NCI-H524 (cell line): ENCODE results near the gene HYDIN.

ENCODE experiments used
- DNase-seq, 2 experiments: peaks; one replicate each; lab custom pipeline; 2025; lab: John Stamatoyannopoulos, UW

HYDIN gene

DNA sequence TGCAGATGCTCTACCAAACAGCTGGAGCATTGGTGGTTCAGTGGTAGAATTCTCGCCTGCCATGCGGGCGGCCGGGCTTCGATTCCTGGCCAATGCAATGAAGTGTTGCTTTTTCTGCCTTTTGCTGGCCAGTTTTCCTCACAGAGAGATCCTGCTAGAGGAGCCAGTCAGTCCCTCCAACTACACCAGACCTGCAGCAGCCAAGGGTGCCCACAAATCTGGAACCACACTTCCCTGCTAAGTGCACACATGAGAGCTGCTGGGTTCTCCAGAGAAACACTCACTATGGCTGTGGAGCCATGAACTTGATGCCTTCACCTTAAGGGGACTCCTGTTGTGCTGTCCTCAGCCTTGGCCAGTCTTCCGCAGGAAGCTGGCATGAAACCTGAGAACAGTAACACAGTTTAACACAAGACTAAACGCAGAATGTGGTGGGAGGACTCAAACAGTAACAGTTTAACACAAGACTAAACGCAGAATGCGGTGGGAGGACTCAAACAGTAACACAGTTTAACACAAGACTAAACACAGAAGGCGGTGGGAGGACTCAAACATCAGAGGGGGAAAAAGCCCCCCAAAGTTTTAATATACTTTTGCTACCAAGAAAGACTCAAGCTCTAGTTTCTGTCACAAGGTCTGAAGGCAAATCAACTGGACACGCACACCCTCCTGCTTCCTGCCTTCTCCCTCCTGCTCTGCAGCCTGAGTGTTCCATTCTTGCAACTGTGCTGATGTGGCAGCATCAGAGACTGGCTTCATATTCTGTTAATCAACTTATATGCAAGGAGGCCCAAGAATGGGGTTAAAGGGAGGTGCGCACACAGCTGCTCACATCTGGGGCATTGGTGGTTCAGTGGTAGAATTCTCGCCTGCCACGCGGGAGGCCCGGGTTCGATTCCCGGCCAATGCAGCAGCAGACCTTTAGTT is 441.6 kb downstream of the HYDIN start:
- DNase-seq: no peak

DNA sequence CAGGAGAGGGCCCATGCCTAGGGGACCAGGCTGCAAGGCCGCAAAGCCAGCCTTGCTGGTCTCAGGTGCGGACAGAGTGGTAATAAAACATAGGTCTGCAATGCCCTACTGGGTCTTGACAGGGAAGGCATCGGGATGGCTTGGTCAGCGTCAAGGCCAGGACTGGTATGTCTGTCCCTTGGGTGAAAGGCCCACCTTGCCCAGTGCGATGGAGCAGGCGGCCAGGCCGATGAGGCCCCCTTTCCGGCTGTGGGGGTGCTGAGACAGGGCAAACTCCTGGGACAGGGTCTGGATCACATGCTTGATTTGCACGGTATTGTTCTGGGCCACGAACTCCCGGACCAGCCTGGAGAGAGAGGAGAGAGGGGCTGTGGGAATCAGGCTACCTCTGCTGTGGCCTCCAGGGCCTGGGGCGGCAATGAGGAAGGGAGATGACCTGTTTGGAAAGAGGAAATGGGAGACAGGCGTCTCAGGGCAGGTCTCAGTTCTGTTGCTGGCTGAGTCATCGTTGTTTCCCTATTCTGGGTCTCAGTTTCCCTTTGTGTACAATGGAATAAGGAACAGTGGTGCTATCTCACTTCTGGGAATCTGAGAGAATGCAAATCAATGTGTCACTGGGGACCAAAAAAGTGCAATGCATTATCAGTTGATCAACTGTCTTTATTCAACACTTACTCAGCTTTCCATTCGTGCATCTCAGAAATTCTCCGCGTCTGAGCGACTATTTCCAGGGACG is 444.3 kb downstream of the HYDIN start:
- DNase-seq: no peak

- DNase-seq: no peak
These were observed 445.6 kb downstream of the HYDIN start for GRCh38 chr16:70784692-70785555.

DNA sequence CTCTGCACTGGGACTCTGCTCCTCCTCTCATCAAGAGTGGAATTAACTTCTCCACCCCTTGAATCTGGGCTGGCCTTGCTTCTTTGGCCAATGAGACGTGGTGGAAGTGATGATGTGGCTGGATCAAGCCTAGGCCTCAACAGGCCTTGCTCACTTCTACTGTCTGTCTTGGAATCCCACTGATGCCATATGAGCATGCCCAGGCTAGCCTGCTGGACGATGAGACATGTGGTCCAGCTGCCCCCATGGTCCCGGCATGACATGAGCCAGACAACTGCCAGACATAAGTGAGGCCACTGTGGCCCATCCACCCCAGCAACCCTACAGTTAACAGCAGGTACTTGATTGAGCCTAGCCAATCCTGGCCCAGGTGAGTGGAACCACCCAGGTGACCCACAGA is 448.3 kb downstream of the HYDIN start:
- no peak for DNase-seq

DNA sequence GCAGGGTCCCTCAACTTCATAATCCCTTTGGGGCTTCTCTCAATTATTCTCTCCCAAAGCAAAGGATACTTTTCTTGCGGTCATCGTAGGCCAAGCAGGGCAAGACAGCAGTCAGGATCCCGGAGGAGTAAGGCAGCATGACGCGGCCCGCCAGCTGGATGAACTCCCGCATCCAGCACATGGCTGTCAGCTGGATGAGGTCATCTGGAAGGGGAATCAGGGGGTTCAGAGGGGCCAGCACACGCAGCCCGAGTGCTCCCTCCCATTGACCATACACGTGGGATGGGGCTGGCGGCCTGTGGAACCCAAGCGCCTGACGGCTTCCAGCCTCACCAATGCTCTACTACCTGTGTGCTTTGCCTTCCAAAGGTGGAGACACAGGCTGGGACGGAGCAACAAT is 448.7 kb downstream of the HYDIN start:
- no peak for DNase-seq

GRCh38 chr16:70780546-70780945 is 450.0 kb downstream of the HYDIN start:
- DNase-seq: no peak

GRCh38 chr16:70779361-70779760 is 451.2 kb downstream of the HYDIN start:
- no peak for DNase-seq

- peak; percentile 32 to 71 for DNase-seq
These were observed 451.6 kb downstream of the HYDIN start for GRCh38 chr16:70778901-70779309.

- no peak for DNase-seq
These were observed 452.5 kb downstream of the HYDIN start for GRCh38 chr16:70777973-70778406.

DNA sequence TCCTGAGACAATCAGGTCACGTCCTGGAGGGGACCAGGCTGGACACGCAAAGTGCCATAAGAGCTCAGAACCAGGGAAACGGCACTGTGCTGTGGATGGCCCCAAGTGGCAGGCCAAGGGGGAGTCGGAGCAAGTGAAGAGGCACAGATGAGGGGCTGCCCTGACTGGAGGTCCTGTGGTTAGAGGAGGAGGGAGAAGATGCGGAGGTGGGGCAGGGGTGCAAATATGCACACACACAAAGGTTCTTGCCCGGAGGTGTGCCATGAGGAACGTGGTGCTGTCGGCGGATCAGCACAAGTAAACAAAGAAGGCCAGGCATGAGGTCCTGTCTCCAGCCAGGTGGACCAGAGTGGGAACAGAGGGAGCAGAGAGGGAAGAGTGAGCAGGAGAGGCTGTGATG is 453.0 kb downstream of the HYDIN start:
- no peak for DNase-seq

DNA sequence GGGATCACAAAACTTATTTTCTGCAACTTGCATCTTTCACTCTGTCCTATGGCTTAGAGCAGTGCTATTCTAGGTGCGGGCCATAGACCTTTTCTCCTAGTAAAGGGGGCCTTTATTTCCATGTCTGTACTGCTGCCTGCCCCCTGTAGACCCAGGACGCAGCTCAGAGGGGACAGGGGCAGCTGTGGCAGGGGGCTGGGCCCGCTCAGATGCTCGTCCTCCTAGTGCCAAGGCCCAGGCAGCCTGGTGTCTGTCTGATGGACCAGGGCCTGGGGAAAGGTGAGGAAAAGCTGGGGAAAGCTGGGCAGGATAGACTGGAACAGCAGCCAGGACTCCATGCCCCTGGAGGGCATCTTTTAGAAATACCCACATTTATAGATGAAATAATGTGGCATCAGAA is 455.1 kb downstream of the HYDIN start:
- DNase-seq: no peak

DNA sequence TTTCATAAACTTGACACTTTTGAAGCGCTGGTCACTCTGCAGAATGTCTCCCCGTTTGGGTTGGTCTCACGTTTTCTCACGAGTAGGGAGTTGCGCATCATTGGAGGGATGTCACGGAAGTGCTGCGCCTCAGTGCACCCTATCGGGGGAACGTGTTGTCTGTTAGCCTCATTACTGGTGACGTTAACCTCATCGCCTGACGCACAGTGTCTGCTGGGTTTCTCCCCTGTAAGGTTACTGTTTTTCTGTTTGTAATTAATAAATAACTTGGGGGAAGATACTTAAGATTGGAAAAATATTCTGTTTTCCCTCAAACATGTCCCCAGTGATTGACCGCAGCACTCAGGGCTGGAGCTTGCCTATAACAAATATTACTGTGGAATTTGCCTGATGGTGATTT is 456.3 kb downstream of the HYDIN start:
- DNase-seq: no peak

DNA sequence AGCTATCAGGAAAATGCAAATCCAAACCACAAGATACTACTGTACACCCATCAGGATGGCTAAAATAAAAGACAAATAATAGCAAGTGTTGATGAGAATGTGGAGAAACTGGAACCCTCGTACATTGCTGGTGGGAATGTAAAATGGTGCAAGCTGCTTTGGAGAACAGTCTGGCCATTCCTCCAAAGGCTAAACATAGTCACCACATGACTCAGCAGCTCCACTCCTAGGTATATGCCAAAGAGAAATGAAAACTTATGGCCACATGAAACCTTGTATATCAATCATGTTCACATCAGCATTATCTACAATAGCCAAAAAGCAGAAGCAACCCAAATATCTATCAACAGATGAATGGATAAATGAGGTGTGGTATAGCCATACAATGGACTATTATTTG is 458.0 kb downstream of the HYDIN start:
- DNase-seq: no peak

- peak; percentile 26 to 61 for DNase-seq
These were observed 459.6 kb downstream of the HYDIN start for GRCh38 chr16:70770626-70771552.

GRCh38 chr16:70770291-70770625 is 460.3 kb downstream of the HYDIN start:
- DNase-seq: no peak

GRCh38 chr16:70769761-70770160 is 460.8 kb downstream of the HYDIN start:
- no peak for DNase-seq

- DNase-seq: no peak
These were observed 461.4 kb downstream of the HYDIN start for GRCh38 chr16:70769131-70769530.

DNA sequence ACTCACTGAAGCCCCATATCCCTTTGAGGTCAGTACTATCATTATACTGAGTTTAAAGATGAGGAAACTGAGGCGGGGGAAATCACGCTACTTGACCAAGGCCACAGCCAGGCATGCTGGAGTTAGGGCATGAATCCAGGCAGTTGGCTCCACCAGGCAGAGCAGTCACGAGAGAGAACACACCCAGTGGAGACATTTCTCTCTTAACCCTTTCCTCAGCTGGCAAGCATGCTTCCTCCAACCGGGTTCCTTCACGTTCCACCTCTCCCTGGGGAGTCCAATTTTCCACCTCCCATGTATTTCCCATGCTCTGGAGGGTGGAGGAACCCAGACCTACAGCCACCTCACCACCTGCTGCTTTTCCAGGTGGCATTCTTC is 462.3 kb downstream of the HYDIN start:
- DNase-seq: no peak

DNA sequence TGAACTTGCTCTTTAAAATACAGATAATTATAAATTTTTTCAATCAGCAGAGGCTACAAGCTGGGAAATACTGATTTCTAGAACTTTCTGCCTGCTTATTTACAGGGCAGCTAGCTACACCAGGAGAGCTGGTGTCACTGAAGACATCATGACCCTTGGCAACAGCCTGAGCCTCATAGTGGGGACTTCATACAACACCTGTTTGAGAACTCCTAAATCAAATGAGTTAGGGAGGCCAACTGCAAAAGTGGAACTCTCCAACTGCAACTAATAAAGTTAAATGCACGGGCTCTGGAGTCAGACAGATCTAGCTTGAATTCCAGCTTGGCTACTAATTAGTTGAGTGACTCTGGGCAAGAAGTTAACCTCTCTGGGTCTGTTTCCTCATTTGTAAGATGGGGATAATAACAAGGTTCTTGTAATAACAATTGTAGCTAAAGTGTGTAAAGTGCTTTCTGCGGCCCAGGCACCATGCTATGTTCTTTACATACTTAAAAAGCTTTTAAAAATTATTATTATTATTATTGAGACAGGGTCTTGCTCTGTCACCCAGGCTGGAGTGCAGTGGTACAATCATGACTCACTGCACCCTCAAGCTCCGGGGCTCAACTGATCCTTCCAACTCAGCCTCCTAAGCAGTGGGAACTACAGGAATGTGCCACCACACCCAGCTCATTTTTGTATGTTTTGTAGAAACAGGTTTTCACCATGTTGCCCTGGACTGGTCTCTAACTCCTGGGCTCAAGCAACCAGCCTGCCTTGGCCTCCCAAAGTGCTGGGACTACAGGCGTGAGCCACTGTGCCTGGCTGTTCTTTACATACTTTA is 462.9 kb downstream of the HYDIN start:
- DNase-seq: no peak

- no peak for DNase-seq
These were observed 463.9 kb downstream of the HYDIN start for GRCh38 chr16:70766658-70767057.
